Measurements from ENCODE around the gene GRHL1.

GRHL1 gene

DNA sequence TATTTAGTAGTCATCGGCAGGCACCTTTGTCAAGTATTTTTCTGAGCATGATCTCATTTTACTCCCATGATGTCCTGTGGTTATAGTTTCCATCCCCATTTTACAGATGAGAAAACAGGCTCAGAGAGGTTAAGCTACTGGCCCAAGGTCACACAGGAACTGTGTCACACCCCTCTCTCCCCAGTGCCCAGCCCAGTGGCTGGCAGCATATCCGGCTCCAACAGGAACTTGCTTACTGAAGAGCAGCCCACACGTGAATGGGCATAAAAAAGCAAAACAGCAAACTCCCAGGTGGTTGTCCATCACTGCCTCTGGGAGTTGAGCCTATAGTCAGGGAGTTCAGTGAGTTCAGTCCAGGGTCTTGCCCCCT, 83.5 kb downstream of the GRHL1 start:
- no peak for DNase-seq (ENCODE audit: low read depth)
- H3K4me3 ChIP-seq (ENCODE audit: low read length), result no peak overlapping the region
- TF ChIP-seq CTCF (conservative IDR thresholded peaks at IDR 0.05; ENCODE audit: low read length), result no peak

DNA sequence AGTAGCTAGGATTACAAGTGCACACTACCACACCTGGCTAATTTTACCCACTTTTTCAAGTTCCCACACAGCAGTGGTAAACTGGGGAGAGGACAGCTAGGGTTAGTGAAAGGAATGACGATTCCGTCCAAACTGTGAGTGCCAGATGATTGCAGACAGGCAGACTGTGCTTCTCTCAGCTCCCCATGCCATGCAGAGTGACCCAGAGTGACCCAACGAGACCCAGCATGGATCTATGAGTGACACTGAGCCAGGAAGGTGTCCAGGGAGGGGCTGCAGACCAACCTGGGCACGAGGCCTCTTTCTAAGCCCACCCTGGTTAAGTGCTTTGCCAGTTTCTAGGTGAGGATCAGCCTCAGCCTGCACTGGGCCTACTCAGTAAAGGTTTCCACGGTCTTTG, 84.1 kb downstream of the GRHL1 start:
- TF ChIP-seq CTCF (conservative IDR thresholded peaks at IDR 0.05; ENCODE audit: low read length), result no peak
- no peak for DNase-seq (ENCODE audit: low read depth)
- H3K4me3 ChIP-seq (ENCODE audit: low read length), result no peak overlapping the region

GRCh38 chr2:10036095-10036884, 84.8 kb downstream of the GRHL1 start:
- DNase-seq (ENCODE audit: low read depth), result peak; percentile 79
- no peak overlapping the region for H3K4me3 ChIP-seq (ENCODE audit: low read length)
- TF ChIP-seq CTCF (conservative IDR thresholded peaks at IDR 0.05; ENCODE audit: low read length), result peak; percentile 57

- no peak for TF ChIP-seq CTCF (conservative IDR thresholded peaks at IDR 0.05; ENCODE audit: low read length)
- H3K4me3 ChIP-seq (ENCODE audit: low read length), result no peak overlapping the region
Observed at GRCh38 chr2:10038123-10038522, 86.6 kb downstream of the GRHL1 start.

DNA sequence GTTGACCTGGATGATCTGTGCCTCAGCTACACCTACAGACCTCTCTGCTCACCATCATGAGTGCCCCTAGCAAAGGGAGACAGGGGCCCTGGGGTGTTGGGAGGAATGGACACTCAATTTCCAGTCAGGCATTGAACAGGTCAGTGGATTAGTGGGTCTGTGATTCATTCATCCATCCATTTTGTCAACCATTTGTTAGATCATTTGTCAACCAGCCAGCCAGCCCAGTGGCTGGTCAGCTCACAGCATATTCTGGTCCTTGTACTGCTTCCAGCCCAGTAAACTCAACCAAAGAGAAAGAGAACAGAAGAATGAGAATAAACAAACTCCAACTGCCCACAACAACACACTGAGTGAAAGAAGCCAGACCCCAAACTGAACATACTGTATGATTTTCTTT, 87.2 kb downstream of the GRHL1 start:
- DNase-seq (ENCODE audit: low read depth), result peak; percentile 15
- TF ChIP-seq CTCF (conservative IDR thresholded peaks at IDR 0.05; ENCODE audit: low read length), result no peak
- H3K4me3 ChIP-seq (ENCODE audit: low read length), result no peak overlapping the region

More at GRCh38 chr2:10038123-10038522, 86.6 kb downstream of the GRHL1 start:
- no peak for DNase-seq (ENCODE audit: low read depth)

DNA sequence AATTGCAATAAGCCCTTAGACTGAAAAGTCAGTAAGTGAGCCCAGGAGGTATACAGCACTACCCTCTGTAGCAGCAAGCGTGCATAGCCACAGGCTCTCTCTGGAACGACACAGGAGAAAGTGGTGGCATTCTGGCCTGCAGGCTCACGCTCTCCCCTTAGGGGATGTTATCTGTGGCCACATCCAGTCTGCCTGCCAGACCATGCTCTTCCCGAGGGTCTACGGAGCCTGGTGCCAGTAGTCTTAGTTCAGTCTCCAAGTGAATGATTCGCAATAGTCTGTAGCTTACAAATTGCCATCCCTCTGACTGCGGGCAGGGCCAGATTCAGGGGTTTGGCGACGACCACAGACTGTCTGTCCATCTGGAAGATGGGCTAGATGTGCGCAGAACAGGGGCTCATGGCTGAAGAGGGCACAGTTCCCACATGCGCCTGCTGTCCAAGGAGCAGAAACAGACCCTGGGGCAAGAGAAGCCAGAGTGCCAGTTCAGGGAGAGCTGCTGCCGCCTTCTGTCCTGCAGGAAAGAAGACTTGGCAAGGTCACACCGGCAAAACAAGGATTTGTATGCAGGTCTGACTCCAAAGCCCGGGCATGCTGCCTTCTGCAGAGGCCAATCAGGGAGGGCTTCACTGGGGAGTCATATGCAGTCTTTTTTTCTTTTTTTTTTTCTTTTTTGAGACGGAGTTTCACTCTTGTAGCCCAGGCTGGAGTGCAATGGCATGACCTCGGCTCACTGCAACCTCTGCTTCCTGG, 88.3 kb downstream of the GRHL1 start:
- no peak overlapping the region for H3K4me3 ChIP-seq (ENCODE audit: low read length)
- DNase-seq (ENCODE audit: low read depth), result peak; percentile 68
- peak; percentile 26; the same call in 1 of the 2 replicates for TF ChIP-seq CTCF (conservative IDR thresholded peaks at IDR 0.05; ENCODE audit: low read length)

- no peak for TF ChIP-seq CTCF (conservative IDR thresholded peaks at IDR 0.05; ENCODE audit: low read length)
- no peak for DNase-seq (ENCODE audit: low read depth)
- no peak overlapping the region for H3K4me3 ChIP-seq (ENCODE audit: low read length)
Observed at GRCh38 chr2:10041711-10042110, 90.2 kb downstream of the GRHL1 start.

Data from AG10803 (cell line).